HG03521 (cell line): Measurements from ENCODE around the gene NOS1AP.
"Not testable (repeated sequence)": the region's sequence is repeated elsewhere in the genome, so short reads cannot be mapped to it uniquely, and the experiment has no call there.

ENCODE experiments used
- ATAC-seq: cut with Tn5 transposase; IDR thresholded peaks from one replicate; pipeline ENCODE4 v1.9.1; 2021; ENCODE audit warnings: mild to moderate bottlenecking, moderate library complexity; ENCODE audit not compliant: unreplicated experiment

NOS1AP gene

GRCh38 chr1:162191396-162192305 lies 122.2 kb downstream of the NOS1AP start:
- ATAC-seq: no peak

GRCh38 chr1:162192306-162192678 lies 122.8 kb downstream of the NOS1AP start:
- ATAC-seq: no peak

GRCh38 chr1:162192763-162193162 lies 123.3 kb downstream of the NOS1AP start:
- no peak for ATAC-seq

- no peak for ATAC-seq
These were observed 123.7 kb downstream of the NOS1AP start for GRCh38 chr1:162193221-162193620.

GRCh38 chr1:162193815-162194214 lies 124.3 kb downstream of the NOS1AP start:
- ATAC-seq: no peak

- no peak for ATAC-seq
These were observed 126.1 kb downstream of the NOS1AP start for GRCh38 chr1:162195567-162195966.

- no peak for ATAC-seq
These were observed 126.9 kb downstream of the NOS1AP start for GRCh38 chr1:162196387-162196786.

- no peak for ATAC-seq
These were observed 127.6 kb downstream of the NOS1AP start for GRCh38 chr1:162197041-162197531.

GRCh38 chr1:162197615-162198421 lies 128.3 kb downstream of the NOS1AP start:
- no peak for ATAC-seq

- ATAC-seq: no peak
These were observed 130.8 kb downstream of the NOS1AP start for GRCh38 chr1:162200096-162200847.

- ATAC-seq: not testable (repeated sequence)
These were observed 131.6 kb downstream of the NOS1AP start for GRCh38 chr1:162201062-162201461.

GRCh38 chr1:162204129-162204822 lies 134.8 kb downstream of the NOS1AP start:
- no peak for ATAC-seq

- no peak for ATAC-seq
These were observed 135.3 kb downstream of the NOS1AP start for GRCh38 chr1:162204823-162205155.

- no peak for ATAC-seq
These were observed 136.8 kb downstream of the NOS1AP start for GRCh38 chr1:162206300-162206699.

GRCh38 chr1:162206749-162207635 lies 137.5 kb downstream of the NOS1AP start:
- ATAC-seq: no peak

GRCh38 chr1:162207862-162208261 lies 138.4 kb downstream of the NOS1AP start:
- ATAC-seq: no peak

- no peak for ATAC-seq
These were observed 140.7 kb downstream of the NOS1AP start for GRCh38 chr1:162210196-162210595.

- ATAC-seq: no peak
These were observed 143.2 kb downstream of the NOS1AP start for GRCh38 chr1:162212713-162213112.

- no peak for ATAC-seq
These were observed 143.9 kb downstream of the NOS1AP start for GRCh38 chr1:162213281-162213912.
